Adrenal gland (tissue), 5 donors: ENCODE measurements around the gene NDUFAF5.

ENCODE experiments used
- POLR2A ChIP-seq, 2 donors: fragments of 450-650 bp; IDR thresholded peaks; one replicate each; pipeline ENCODE4 v1.6.1; 2017; ENCODE audit warnings: antibody characterized with exemption in 2 of 2, mild to moderate bottlenecking in 2 of 2, moderate library complexity in 1 of 2
- TF ChIP-seq, protein P1 (sequence below), 6 experiments: fragments of 450-650 bp in 4 of 6; fragments of 200-600 bp in 2 of 6; sonication (generic) in 1 of 6; IDR thresholded peaks; 1 replicate in 5 of 6; 2 replicates in 1 of 6; pipeline versions ENCODE4 v1.5.1 to v1.8.0; 2016 to 2021; ENCODE audit warnings: antibody characterized with exemption in 6 of 6, mild to moderate bottlenecking in 2 of 6, moderate library complexity in 1 of 6
- donor health status: DM: no; HTN: no; CAD: no.

DNA sequence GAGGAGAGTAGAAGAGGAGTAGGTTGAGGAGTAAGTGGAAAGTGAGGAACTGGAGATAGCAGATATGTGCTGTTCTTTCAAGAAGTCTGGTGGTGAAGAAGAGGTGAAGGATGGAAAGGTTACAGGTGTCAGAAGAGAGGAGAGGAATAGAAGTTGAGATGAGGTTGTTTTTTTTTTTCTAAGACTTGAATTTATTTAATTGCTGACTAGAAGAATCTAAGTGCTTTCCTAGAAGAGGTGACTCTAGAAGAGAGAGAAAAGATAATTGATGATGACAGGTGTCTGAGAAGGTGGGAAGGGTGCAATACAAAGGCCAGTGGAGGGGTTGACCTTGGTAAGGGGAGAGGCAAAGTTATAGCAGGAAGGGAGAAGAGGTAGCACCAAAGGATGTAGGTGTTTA, 25.6 kb downstream of the NDUFAF5 start:
- no peak for TF ChIP-seq POLR2A (IDR thresholded peaks at IDR 0.05)
- TF ChIP-seq, protein P1, sequence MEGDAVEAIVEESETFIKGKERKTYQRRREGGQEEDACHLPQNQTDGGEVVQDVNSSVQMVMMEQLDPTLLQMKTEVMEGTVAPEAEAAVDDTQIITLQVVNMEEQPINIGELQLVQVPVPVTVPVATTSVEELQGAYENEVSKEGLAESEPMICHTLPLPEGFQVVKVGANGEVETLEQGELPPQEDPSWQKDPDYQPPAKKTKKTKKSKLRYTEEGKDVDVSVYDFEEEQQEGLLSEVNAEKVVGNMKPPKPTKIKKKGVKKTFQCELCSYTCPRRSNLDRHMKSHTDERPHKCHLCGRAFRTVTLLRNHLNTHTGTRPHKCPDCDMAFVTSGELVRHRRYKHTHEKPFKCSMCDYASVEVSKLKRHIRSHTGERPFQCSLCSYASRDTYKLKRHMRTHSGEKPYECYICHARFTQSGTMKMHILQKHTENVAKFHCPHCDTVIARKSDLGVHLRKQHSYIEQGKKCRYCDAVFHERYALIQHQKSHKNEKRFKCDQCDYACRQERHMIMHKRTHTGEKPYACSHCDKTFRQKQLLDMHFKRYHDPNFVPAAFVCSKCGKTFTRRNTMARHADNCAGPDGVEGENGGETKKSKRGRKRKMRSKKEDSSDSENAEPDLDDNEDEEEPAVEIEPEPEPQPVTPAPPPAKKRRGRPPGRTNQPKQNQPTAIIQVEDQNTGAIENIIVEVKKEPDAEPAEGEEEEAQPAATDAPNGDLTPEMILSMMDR (IDR thresholded peaks at IDR 0.05): no peak
